Stomach smooth muscle (tissue), 2 donors: ENCODE data around the gene CCDC180.

Experiments used
- H3K27ac ChIP-seq: one replicate; pipeline ENCODE4 v1.7.0; 2013; ENCODE audit warnings: mild to moderate bottlenecking, low read length, inconsistent platforms
- H3K27me3 ChIP-seq, 2 donors: one replicate each; pipeline ENCODE4 v1.7.0; 2013; ENCODE audit warnings: low read length in 2 of 2; ENCODE audit not compliant: insufficient read depth in 2 of 2, control insufficient read depth in 1 of 2
- H3K36me3 ChIP-seq, 2 donors: one replicate each; pipeline ENCODE4 v1.7.0; 2013; ENCODE audit warnings: low read length in 2 of 2; ENCODE audit not compliant: control insufficient read depth in 2 of 2, insufficient read depth in 2 of 2
- H3K4me1 ChIP-seq: one replicate; pipeline ENCODE4 v1.7.0; 2013; ENCODE audit warnings: low read length; ENCODE audit not compliant: control insufficient read depth, insufficient read depth
- H3K4me3 ChIP-seq, 2 donors: one replicate each; pipeline ENCODE4 v1.7.0; 2013; ENCODE audit warnings: low read length in 2 of 2
- H3K9ac ChIP-seq, 2 donors: one replicate each; pipeline ENCODE4 v1.7.0; 2013; ENCODE audit warnings: low read length in 2 of 2, mild to moderate bottlenecking in 1 of 2
- H3K9me3 ChIP-seq, 2 donors: one replicate each; pipeline ENCODE4 v1.7.0; 2013; ENCODE audit warnings: low read length in 2 of 2; ENCODE audit not compliant: control insufficient read depth in 2 of 2
- donor health status: healthy.
- donor health status: Pancreatic carcinoma.

Gene CCDC180

GRCh38 chr9:97310023-97310422, 2.6 kb downstream of the CCDC180 start:
- H3K36me3 ChIP-seq: peaks cover 26 to 39% of the 10 kb centered on the region in 2 donors
- H3K4me3 ChIP-seq: no peak overlapping the region
- H3K27me3 ChIP-seq: peaks cover 0 to 7% of the 10 kb centered on the region in 2 donors
- no peaks in the 10 kb centered on the region for H3K9me3 ChIP-seq
- H3K4me1 ChIP-seq: peaks cover 10% of the 10 kb centered on the region
- no peak overlapping the region for H3K27ac ChIP-seq
- H3K9ac ChIP-seq: no peak overlapping the region

- Histone ChIP-seq H3K4me3 (no peak overlapping the region), H3K9me3 (no peaks in the 10 kb centered on the region), H3K36me3 (peaks cover 26 to 47% of the 10 kb centered on the region in 2 donors), H3K4me1 (peaks cover 10% of the 10 kb centered on the region), H3K9ac (no peak overlapping the region), H3K27ac (no peak overlapping the region), H3K27me3 (peaks cover 0 to 7% of the 10 kb centered on the region in 2 donors)
Observed at GRCh38 chr9:97310896-97311295, 3.4 kb downstream of the CCDC180 start.

- H3K4me3 ChIP-seq: no peak overlapping the region
- H3K4me1 ChIP-seq: peaks cover 9% of the 10 kb centered on the region
- peaks cover 35 to 50% of the 10 kb centered on the region in 2 donors for H3K36me3 ChIP-seq
- no peak overlapping the region for H3K9ac ChIP-seq
- H3K27me3 ChIP-seq: peaks cover 0 to 3% of the 10 kb centered on the region in 2 donors
- no peaks in the 10 kb centered on the region for H3K9me3 ChIP-seq
- H3K27ac ChIP-seq: no peak overlapping the region
Observed at GRCh38 chr9:97311798-97312500, 4.5 kb downstream of the CCDC180 start.

GRCh38 chr9:97312556-97312955, 5.1 kb downstream of the CCDC180 start:
- H3K9ac ChIP-seq: no peak overlapping the region
- no peak overlapping the region for H3K4me3 ChIP-seq
- H3K4me1 ChIP-seq: peaks cover 3% of the 10 kb centered on the region
- no peaks in the 10 kb centered on the region for H3K9me3 ChIP-seq
- H3K27ac ChIP-seq: no peak overlapping the region
- peaks cover 38 to 53% of the 10 kb centered on the region in 2 donors for H3K36me3 ChIP-seq
- H3K27me3 ChIP-seq: no peaks in the 10 kb centered on the region

GRCh38 chr9:97313243-97313642, 5.8 kb downstream of the CCDC180 start:
- H3K27me3 ChIP-seq: no peaks in the 10 kb centered on the region
- H3K36me3 ChIP-seq: peaks cover 40 to 58% of the 10 kb centered on the region in 2 donors
- H3K9me3 ChIP-seq: no peaks in the 10 kb centered on the region
- H3K4me3 ChIP-seq: no peak overlapping the region
- no peaks in the 10 kb centered on the region for H3K4me1 ChIP-seq
- no peak overlapping the region for H3K9ac ChIP-seq
- no peak overlapping the region for H3K27ac ChIP-seq

GRCh38 chr9:97313746-97314145, 6.3 kb downstream of the CCDC180 start:
- peaks cover 40 to 58% of the 10 kb centered on the region in 2 donors for H3K36me3 ChIP-seq
- H3K27ac ChIP-seq: no peak overlapping the region
- no peak overlapping the region for H3K9ac ChIP-seq
- no peaks in the 10 kb centered on the region for H3K27me3 ChIP-seq
- H3K9me3 ChIP-seq: no peaks in the 10 kb centered on the region
- no peak overlapping the region for H3K4me3 ChIP-seq
- no peaks in the 10 kb centered on the region for H3K4me1 ChIP-seq

GRCh38 chr9:97314503-97314902, 7.0 kb downstream of the CCDC180 start:
- no peaks in the 10 kb centered on the region for H3K9me3 ChIP-seq
- no peak overlapping the region for H3K9ac ChIP-seq
- no peaks in the 10 kb centered on the region for H3K4me1 ChIP-seq
- H3K27me3 ChIP-seq: no peaks in the 10 kb centered on the region
- no peak overlapping the region for H3K4me3 ChIP-seq
- no peak overlapping the region for H3K27ac ChIP-seq
- peaks cover 40 to 55% of the 10 kb centered on the region in 2 donors for H3K36me3 ChIP-seq

- H3K36me3 ChIP-seq: peaks cover 47 to 53% of the 10 kb centered on the region in 2 donors
- H3K27ac ChIP-seq: no peak overlapping the region
- H3K4me1 ChIP-seq: no peaks in the 10 kb centered on the region
- no peaks in the 10 kb centered on the region for H3K27me3 ChIP-seq
- H3K9me3 ChIP-seq: no peaks in the 10 kb centered on the region
- H3K9ac ChIP-seq: no peak overlapping the region
- H3K4me3 ChIP-seq: no peak overlapping the region
Observed at GRCh38 chr9:97315550-97315949, 8.1 kb downstream of the CCDC180 start.

- no peaks in the 10 kb centered on the region for H3K4me1 ChIP-seq
- H3K4me3 ChIP-seq: no peak overlapping the region
- no peaks in the 10 kb centered on the region for H3K27me3 ChIP-seq
- H3K36me3 ChIP-seq: peaks cover 49 to 58% of the 10 kb centered on the region in 2 donors
- H3K9ac ChIP-seq: no peak overlapping the region
- no peak overlapping the region for H3K27ac ChIP-seq
- H3K9me3 ChIP-seq: no peaks in the 10 kb centered on the region
Observed at GRCh38 chr9:97316904-97317303, 9.4 kb downstream of the CCDC180 start.

- H3K27me3 ChIP-seq: no peaks in the 10 kb centered on the region
- no peaks in the 10 kb centered on the region for H3K9me3 ChIP-seq
- H3K4me3 ChIP-seq: no peak overlapping the region
- H3K27ac ChIP-seq: no peak overlapping the region
- peaks cover 47 to 56% of the 10 kb centered on the region in 2 donors for H3K36me3 ChIP-seq
- no peak overlapping the region for H3K9ac ChIP-seq
- H3K4me1 ChIP-seq: no peaks in the 10 kb centered on the region
Observed at GRCh38 chr9:97318433-97318832, 11.0 kb downstream of the CCDC180 start.

GRCh38 chr9:97319395-97319794, 11.9 kb downstream of the CCDC180 start:
- H3K9ac ChIP-seq: no peak overlapping the region
- H3K27ac ChIP-seq: no peak overlapping the region
- H3K4me1 ChIP-seq: no peaks in the 10 kb centered on the region
- H3K9me3 ChIP-seq: no peaks in the 10 kb centered on the region
- no peak overlapping the region for H3K4me3 ChIP-seq
- H3K27me3 ChIP-seq: no peaks in the 10 kb centered on the region
- peaks cover 38 to 50% of the 10 kb centered on the region in 2 donors for H3K36me3 ChIP-seq
